Measurements from ENCODE around the gene AGBL4.

GRCh38 chr1:48761986-48762385 is 1261.8 kb downstream of the AGBL4 start:
- TF ChIP-seq CTCF (IDR thresholded peaks at IDR 0.05) (no peak), POLR2A (IDR thresholded peaks at IDR 0.05) (no peak)
